ENCODE measurements around the gene PPT1. TPM values are rescaled to one million over a fixed set of nuclear protein-coding genes. Genes with fewer than 3 reads are reported as not detected.

The PPT1 gene
- total RNA-seq, 2 donors from 2014 or later = 86.2 to 126 TPM

DNA sequence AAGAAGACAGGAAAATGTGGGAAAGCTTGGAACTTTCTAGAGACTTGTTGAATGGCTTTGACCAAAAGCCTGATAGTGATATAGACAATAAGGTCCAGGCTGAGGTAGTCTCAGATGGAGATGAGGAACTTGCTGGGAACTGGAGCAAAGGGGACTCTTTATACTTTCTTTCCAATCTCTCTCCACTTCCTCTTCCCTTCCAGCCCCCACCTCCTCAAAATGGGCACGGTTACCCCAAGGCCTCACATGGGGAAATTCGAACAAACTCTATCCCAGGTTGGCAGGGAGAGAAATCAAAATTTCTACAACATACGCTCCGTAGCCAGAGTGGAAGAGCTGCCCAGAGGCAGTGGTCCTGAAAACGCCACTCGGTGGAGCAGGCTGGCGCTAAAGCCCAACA lies 15.2 kb downstream of the PPT1 start:
- Histone ChIP-seq H3K36me3 (no peaks in the 10 kb centered on the region), H3K27ac (no peak overlapping the region), H3K9me3 (no peaks in the 10 kb centered on the region), H3K4me1 (replicated peaks) (no peaks in the 10 kb centered on the region), H3K4me3 (no peak overlapping the region), H3K27me3 (replicated peaks; ENCODE audit: insufficient read depth) (no peaks in the 10 kb centered on the region)
- 74% methylated on average over 7 of the region's 7 CpGs for WGBS
- DNase-seq (ENCODE audit: low spot score) = no peak
- TF ChIP-seq POLR2AphosphoS5 (IDR thresholded peaks at IDR 0.05) = no peak
- no peak for TF ChIP-seq POLR2A (IDR thresholded peaks at IDR 0.05)
- TF ChIP-seq, protein P1, sequence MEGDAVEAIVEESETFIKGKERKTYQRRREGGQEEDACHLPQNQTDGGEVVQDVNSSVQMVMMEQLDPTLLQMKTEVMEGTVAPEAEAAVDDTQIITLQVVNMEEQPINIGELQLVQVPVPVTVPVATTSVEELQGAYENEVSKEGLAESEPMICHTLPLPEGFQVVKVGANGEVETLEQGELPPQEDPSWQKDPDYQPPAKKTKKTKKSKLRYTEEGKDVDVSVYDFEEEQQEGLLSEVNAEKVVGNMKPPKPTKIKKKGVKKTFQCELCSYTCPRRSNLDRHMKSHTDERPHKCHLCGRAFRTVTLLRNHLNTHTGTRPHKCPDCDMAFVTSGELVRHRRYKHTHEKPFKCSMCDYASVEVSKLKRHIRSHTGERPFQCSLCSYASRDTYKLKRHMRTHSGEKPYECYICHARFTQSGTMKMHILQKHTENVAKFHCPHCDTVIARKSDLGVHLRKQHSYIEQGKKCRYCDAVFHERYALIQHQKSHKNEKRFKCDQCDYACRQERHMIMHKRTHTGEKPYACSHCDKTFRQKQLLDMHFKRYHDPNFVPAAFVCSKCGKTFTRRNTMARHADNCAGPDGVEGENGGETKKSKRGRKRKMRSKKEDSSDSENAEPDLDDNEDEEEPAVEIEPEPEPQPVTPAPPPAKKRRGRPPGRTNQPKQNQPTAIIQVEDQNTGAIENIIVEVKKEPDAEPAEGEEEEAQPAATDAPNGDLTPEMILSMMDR (IDR thresholded peaks at IDR 0.05) = no peak
- intact Hi-C loops (cut with DNase I) = no loop called here

DNA sequence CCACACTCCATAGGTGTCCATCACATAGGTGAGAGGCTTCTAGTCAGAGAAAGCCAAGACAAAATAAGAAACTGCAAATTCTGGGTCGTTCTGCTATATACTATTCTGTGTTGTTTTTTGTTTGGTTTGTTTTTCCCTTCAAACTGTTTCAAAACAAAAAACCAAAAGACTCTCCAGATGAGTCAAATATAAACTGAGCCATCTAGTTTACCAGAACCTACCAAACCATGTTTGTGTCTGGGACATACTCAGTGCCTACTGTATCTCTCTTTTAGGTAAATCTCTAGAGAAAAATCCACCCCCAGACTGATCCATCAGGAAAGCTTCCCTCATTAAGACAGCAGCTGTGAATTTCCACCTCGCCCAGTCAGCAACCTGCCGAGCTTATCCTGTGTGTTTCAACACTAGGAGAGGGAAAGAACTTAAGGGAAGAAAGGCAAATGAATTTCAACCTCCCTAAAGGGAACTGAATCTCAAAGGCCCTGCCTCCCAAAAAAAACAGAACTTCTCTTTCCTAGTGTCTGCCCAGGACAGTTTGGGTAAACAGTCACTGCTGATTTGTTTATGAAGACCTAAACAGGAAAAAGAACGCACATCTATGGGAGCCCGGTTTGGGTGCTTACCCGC lies 17.2 kb downstream of the PPT1 start:
- no peaks in the 10 kb centered on the region for H3K9me3 ChIP-seq

GRCh38 chr1:40078512-40079333 lies 18.3 kb downstream of the PPT1 start:
- no peak overlapping the region for H3K4me3 ChIP-seq
- WGBS = 87% methylated on average over 5 of the region's 5 CpGs
- H3K4me1 ChIP-seq (replicated peaks) = no peaks in the 10 kb centered on the region
- H3K36me3 ChIP-seq = peaks cover 0 to 3% of the 10 kb centered on the region in 2 donors
- intact Hi-C loops (cut with DNase I) = no loop called here
- peak; percentile 23 for DNase-seq (ENCODE audit: low spot score)
- H3K9me3 ChIP-seq = no peaks in the 10 kb centered on the region
- H3K27me3 ChIP-seq (replicated peaks; ENCODE audit: insufficient read depth) = no peaks in the 10 kb centered on the region
- H3K27ac ChIP-seq = no peak overlapping the region
- TF ChIP-seq POLR2A (IDR thresholded peaks at IDR 0.05) (no peak), POLR2AphosphoS5 (IDR thresholded peaks at IDR 0.05) (peak; percentile 14)
- TF ChIP-seq, protein P1 (IDR thresholded peaks at IDR 0.05) = peak; percentile 16 to 59 (median 52)

More for the DNA sequence above, 17.2 kb downstream of the PPT1 start:
- no peak for DNase-seq (ENCODE audit: low spot score)
- 89% methylated on average over 6 of the region's 6 CpGs for WGBS
- no peak overlapping the region for H3K4me3 ChIP-seq
- no peaks in the 10 kb centered on the region for H3K4me1 ChIP-seq (replicated peaks)
- H3K27me3 ChIP-seq (replicated peaks; ENCODE audit: insufficient read depth) = no peaks in the 10 kb centered on the region
- TF ChIP-seq, protein P1 (IDR thresholded peaks at IDR 0.05) = no peak
- TF ChIP-seq POLR2AphosphoS5 (IDR thresholded peaks at IDR 0.05) = no peak
- peaks cover 0 to 3% of the 10 kb centered on the region in 2 donors for H3K36me3 ChIP-seq
- H3K27ac ChIP-seq = peak overlapping the region in 1 of 2 donors; percentile 21
- intact Hi-C loops (cut with DNase I) = no loop called here

- no peak for DNase-seq (ENCODE audit: low spot score)
- Histone ChIP-seq H3K36me3 (peaks cover under 1 to 3% of the 10 kb centered on the region in 2 donors), H3K27ac (no peak overlapping the region), H3K27me3 (replicated peaks; ENCODE audit: insufficient read depth) (no peaks in the 10 kb centered on the region), H3K9me3 (no peaks in the 10 kb centered on the region), H3K4me3 (no peak overlapping the region), H3K4me1 (replicated peaks) (no peaks in the 10 kb centered on the region)
- WGBS = 68% methylated on average over 5 of the region's 5 CpGs
- TF ChIP-seq, protein P1 (IDR thresholded peaks at IDR 0.05) = no peak
- TF ChIP-seq POLR2AphosphoS5 (IDR thresholded peaks at IDR 0.05) (no peak), POLR2A (IDR thresholded peaks at IDR 0.05) (no peak)
- intact Hi-C loops (cut with DNase I) = no loop called here
Observed at GRCh38 chr1:40076895-40077312, 20.1 kb downstream of the PPT1 start.

Measured in prostate gland (tissue), 2 donors.